ENCODE data around the gene UPP1.

DNA sequence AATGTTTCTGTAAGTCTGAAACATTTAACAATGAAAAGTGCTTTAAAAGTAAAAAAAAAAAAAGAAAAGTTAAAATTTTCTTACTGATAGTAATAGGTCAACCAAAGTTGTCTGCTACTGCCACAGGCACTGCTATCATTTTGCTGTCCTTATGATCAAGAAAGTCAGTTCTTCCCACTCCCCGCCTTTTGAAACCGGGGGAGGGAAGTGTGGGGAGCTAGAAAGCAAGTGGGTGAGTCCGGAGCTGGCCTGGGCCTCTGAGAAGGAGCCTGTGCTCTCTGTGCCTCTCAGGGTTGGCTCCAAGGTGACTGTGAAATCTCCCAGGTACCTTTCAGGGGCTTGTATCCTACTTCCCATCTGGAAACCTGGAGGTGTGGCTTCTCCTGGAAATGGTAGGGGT is 46.4 kb upstream of the UPP1 start:
- TF ChIP-seq, protein P1, sequence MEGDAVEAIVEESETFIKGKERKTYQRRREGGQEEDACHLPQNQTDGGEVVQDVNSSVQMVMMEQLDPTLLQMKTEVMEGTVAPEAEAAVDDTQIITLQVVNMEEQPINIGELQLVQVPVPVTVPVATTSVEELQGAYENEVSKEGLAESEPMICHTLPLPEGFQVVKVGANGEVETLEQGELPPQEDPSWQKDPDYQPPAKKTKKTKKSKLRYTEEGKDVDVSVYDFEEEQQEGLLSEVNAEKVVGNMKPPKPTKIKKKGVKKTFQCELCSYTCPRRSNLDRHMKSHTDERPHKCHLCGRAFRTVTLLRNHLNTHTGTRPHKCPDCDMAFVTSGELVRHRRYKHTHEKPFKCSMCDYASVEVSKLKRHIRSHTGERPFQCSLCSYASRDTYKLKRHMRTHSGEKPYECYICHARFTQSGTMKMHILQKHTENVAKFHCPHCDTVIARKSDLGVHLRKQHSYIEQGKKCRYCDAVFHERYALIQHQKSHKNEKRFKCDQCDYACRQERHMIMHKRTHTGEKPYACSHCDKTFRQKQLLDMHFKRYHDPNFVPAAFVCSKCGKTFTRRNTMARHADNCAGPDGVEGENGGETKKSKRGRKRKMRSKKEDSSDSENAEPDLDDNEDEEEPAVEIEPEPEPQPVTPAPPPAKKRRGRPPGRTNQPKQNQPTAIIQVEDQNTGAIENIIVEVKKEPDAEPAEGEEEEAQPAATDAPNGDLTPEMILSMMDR (IDR thresholded peaks at IDR 0.05 in 8 of 11, conservative IDR thresholded peaks at IDR 0.05 in 3 of 11) = no peak
- no peak for TF ChIP-seq POLR2A (IDR thresholded peaks at IDR 0.05)
- TF ChIP-seq POLR2AphosphoS5 (IDR thresholded peaks at IDR 0.05) = no peak
